Hepatocyte (in vitro differentiated cells): ENCODE data around the gene ANKRD52. TPM values are rescaled to one million over a fixed set of nuclear protein-coding genes. Genes with fewer than 3 reads are reported as not detected.

ENCODE experiments used
- DNase-seq: peaks from one replicate; pipeline ENCODE4 v3.0.0-alpha.2; 2016; ENCODE audit warnings: low spot score
- H2AFZ ChIP-seq: fragments of 200-600 bp; sonication (generic); 2 replicates; pipeline ENCODE4 v1.6.0; 2016; ENCODE audit warnings: antibody characterized with exemption, mild to moderate bottlenecking
- H3K27ac ChIP-seq: fragments of 200-600 bp; sonication (generic); 2 replicates; pipeline ENCODE4 v1.5.1; 2016; ENCODE audit warnings: mild to moderate bottlenecking
- H3K27me3 ChIP-seq: fragments of 200-600 bp; sonication (generic); 2 replicates; pipeline ENCODE4 v1.6.1; 2016
- H3K36me3 ChIP-seq: fragments of 200-600 bp; sonication (generic); replicated peaks from 2 replicates; pipeline ENCODE4 v1.5.1; 2016; ENCODE audit warnings: low read depth; ENCODE audit not compliant: insufficient read depth
- H3K4me1 ChIP-seq: fragments of 200-600 bp; sonication (generic); 2 replicates; pipeline ENCODE4 v1.5.1; 2016; ENCODE audit warnings: mild to moderate bottlenecking, moderate library complexity; ENCODE audit not compliant: insufficient read depth
- H3K4me2 ChIP-seq: fragments of 200-600 bp; sonication (generic); 2 replicates; pipeline ENCODE4 v1.6.0; 2016
- H3K4me3 ChIP-seq: fragments of 200-600 bp; sonication (generic); 2 replicates; pipeline ENCODE4 v1.5.1; 2016; ENCODE audit warnings: mild to moderate bottlenecking
- H3K79me2 ChIP-seq: fragments of 200-600 bp; sonication (generic); 2 replicates; pipeline ENCODE4 v1.6.0; 2017; ENCODE audit warnings: mild to moderate bottlenecking
- H3K9me2 ChIP-seq: fragments of 200-600 bp; sonication (generic); replicated peaks from 2 replicates; pipeline ENCODE4 v1.6.0; 2017; ENCODE audit warnings: mild to moderate bottlenecking; ENCODE audit not compliant: insufficient read depth
- H3K9me3 ChIP-seq: fragments of 200-600 bp; sonication (generic); 2 replicates; pipeline ENCODE4 v1.5.1; 2016; ENCODE audit warnings: low read depth, mild to moderate bottlenecking
- H4K20me1 ChIP-seq: fragments of 200-600 bp; sonication (generic); 2 replicates; pipeline ENCODE4 v1.6.0; 2016; ENCODE audit warnings: mild to moderate bottlenecking; ENCODE audit not compliant: insufficient read depth, poor library complexity, severe bottlenecking
- EZH2 ChIP-seq: fragments of 200-600 bp; sonication (generic); IDR thresholded peaks from 2 replicates; pipeline ENCODE4 v1.6.1; 2016; ENCODE audit warnings: antibody characterized with exemption, mild to moderate bottlenecking, borderline replicate concordance
- EZH2phosphoT487 ChIP-seq: fragments of 200-600 bp; sonication (generic); IDR thresholded peaks from one replicate; pipeline ENCODE4 v1.6.1; 2018; ENCODE audit warnings: antibody characterized with exemption, mild to moderate bottlenecking, low read depth, moderate library complexity; ENCODE audit not compliant: unreplicated experiment, severe bottlenecking
- WGBS: methylation state at CpG from one replicate; pipeline ENCODE4 v1.1.6; 2016; ENCODE audit warnings: low lambda C conversion rate; ENCODE audit errors: missing lambda C conversion rate; 5-methylcytosine and 5-hydroxymethylcytosine counted together
- polyA plus RNA-seq: library from polyadenylated mRNA; unstranded; fragments of >200 nt; fragmentation: Nextera tagmentation; extraction: Ambion mirVana; gene quantifications from 2 replicates; pipeline ENCODE4 v1.2.1, GENCODE V29; 2016
- total RNA-seq: library from RNA; depleted of rRNA; stranded (reverse); fragments of >200 nt; gene quantifications from 2 replicates; pipeline ENCODE4 v1.2.3, GENCODE V29; 2014
- TF ChIP-seq, protein P1 (sequence below): fragments of 200-600 bp; sonication (generic); IDR thresholded peaks from 2 replicates; pipeline ENCODE4 v1.5.1; 2016; ENCODE audit warnings: antibody characterized with exemption, mild to moderate bottlenecking; ENCODE audit not compliant: poor library complexity

Gene ANKRD52
- total and polyA plus RNA-seq, 2 experiments from 2014 or later: 23.3 to 37.2 TPM

DNA sequence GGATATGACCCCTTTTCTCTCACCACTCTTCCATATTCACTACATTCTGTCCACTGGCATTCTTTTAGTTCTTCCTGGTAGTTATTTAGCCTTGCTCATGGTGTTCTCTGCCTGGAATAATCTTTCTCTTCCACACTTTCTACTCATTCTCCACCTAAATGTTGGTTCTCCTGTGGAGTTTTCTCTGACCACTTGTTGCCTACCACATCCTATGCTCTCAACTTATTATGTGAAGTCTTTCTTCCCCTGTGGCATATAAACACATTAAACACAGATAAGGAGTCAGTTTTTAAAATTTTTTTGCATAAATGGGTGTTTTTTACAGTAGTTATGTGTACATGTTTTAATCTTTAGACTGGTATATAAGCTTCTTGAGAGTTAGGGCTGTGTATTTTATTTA lies 65.6 kb downstream of the ANKRD52 start:
- H3K9me3 ChIP-seq: no peaks in the 10 kb centered on the region

DNA sequence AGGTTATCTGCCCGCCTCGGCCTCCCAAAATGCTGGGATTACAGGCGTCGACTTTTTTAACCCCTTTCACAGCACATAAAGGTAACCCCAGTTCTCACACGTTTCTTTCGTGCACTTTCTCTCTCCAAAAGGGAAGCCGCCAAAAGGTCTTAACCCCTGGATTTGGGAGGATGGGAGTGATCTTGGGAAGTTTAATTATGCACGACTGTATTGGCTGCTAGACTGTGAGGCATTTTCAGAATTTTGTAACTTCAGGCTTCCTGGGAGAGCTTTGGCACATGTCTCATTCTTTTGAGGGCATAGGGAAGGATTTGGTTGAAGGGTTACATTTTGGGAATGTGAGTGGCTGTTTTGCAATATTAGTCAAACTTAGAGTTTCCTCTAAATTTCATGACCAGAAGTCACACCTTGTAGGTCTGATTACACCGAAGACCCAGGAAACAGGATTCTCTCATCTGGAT lies 67.5 kb downstream of the ANKRD52 start:
- Histone ChIP-seq H3K27me3 (no peaks in the 10 kb centered on the region), H3K36me3 (no peaks in the 10 kb centered on the region), H3K9me2 (no peaks in the 10 kb centered on the region), H3K27ac (peak overlapping the region; percentile 99), H3K4me2 (peak overlapping the region; percentile 96), H3K9me3 (no peaks in the 10 kb centered on the region), H4K20me1 (peaks cover 8% of the 10 kb centered on the region), H3K4me3 (peak overlapping the region; percentile 22), H2AFZ (peak overlapping the region; percentile 61), H3K4me1 (peaks cover 7% of the 10 kb centered on the region), H3K79me2 (peaks cover 34% of the 10 kb centered on the region)
- DNase-seq: no peak
- WGBS: 21% methylated on average over 9 of the region's 9 CpGs
- TF ChIP-seq, protein P1, sequence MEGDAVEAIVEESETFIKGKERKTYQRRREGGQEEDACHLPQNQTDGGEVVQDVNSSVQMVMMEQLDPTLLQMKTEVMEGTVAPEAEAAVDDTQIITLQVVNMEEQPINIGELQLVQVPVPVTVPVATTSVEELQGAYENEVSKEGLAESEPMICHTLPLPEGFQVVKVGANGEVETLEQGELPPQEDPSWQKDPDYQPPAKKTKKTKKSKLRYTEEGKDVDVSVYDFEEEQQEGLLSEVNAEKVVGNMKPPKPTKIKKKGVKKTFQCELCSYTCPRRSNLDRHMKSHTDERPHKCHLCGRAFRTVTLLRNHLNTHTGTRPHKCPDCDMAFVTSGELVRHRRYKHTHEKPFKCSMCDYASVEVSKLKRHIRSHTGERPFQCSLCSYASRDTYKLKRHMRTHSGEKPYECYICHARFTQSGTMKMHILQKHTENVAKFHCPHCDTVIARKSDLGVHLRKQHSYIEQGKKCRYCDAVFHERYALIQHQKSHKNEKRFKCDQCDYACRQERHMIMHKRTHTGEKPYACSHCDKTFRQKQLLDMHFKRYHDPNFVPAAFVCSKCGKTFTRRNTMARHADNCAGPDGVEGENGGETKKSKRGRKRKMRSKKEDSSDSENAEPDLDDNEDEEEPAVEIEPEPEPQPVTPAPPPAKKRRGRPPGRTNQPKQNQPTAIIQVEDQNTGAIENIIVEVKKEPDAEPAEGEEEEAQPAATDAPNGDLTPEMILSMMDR: no peak
- TF ChIP-seq EZH2phosphoT487: no peak

More for the DNA sequence above, 65.6 kb downstream of the ANKRD52 start:
- Histone ChIP-seq H3K4me1 (peaks cover 6% of the 10 kb centered on the region), H3K36me3 (no peaks in the 10 kb centered on the region), H3K9me2 (no peaks in the 10 kb centered on the region), H3K27me3 (no peaks in the 10 kb centered on the region), H2AFZ (no peak overlapping the region), H3K4me2 (no peak overlapping the region), H3K27ac (no peak overlapping the region), H3K4me3 (no peak overlapping the region), H4K20me1 (no peaks in the 10 kb centered on the region), H3K79me2 (peaks cover 16% of the 10 kb centered on the region)
- DNase-seq: no peak
- TF ChIP-seq EZH2 (no peak), EZH2phosphoT487 (no peak)
- TF ChIP-seq, protein P1: no peak

DNA sequence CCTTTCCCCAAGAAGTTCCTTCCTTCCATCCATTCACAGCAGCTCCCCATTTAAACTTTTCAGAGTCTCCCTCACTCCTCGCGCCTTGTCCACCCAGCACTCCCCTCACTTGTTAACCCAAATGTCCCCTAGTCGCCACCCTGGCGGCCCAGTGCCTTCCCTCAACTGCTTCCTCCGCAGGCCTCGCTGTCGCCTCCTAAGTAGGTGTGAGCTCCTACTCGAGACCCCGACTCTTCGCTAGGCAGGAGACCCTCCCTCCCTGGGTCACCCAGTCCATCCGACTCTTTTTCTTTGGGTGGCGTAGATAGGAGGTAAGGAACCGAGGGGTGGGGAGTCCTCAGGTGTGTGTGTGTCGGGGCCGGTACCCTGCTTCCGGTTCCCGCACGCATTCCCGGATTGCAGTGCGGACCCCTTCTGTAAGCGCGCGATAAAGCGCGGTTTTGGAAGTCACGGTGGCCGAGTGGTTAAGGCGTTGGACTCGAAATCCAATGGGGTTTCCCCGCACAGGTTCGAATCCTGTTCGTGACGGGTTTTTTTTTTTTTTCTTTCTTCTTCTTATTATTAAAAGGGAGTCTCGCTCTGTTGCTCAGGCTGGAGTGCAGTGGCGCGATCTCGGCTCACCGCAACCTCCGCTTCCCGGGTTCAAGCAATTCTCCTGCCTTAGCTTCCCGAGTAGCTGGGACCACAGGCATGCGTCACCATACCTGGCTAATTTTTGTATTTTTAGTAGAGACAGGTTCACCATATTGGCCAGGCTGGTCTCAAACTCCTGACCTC lies 68.1 kb downstream of the ANKRD52 start:
- no peaks in the 10 kb centered on the region for H3K9me3 ChIP-seq
- WGBS: 3% methylated on average over 42 of the region's 42 CpGs

More for the DNA sequence above, 68.1 kb downstream of the ANKRD52 start:
- peak overlapping the region; percentile 100 for H2AFZ ChIP-seq
- no peak for TF ChIP-seq EZH2phosphoT487
- TF ChIP-seq, protein P1: no peak
- peaks cover 7% of the 10 kb centered on the region for H3K4me1 ChIP-seq
- peak; percentile 92 for DNase-seq
- H4K20me1 ChIP-seq: peaks cover 8% of the 10 kb centered on the region
- no peaks in the 10 kb centered on the region for H3K9me2 ChIP-seq
- no peaks in the 10 kb centered on the region for H3K27me3 ChIP-seq
- H3K4me3 ChIP-seq: peak overlapping the region; percentile 99
- H3K27ac ChIP-seq: peak overlapping the region; percentile 99
- H3K4me2 ChIP-seq: peak overlapping the region; percentile 96
- no peaks in the 10 kb centered on the region for H3K36me3 ChIP-seq
- H3K79me2 ChIP-seq: peaks cover 41% of the 10 kb centered on the region
